Fibroblast of mammary gland (primary cell): ENCODE measurements around the gene DESI2.

ENCODE experiments used
- DNase-seq: peaks from one replicate; pipeline ENCODE4 v3.0.0-alpha.2; 2010; ENCODE audit warnings: low read depth
- H3K4me3 ChIP-seq: 2 replicates; pipeline ENCODE4 v1.5.1; 2011; ENCODE audit warnings: low read depth, mild to moderate bottlenecking, low read length, moderate library complexity; ENCODE audit not compliant: control insufficient read depth
- CTCF ChIP-seq: conservative IDR thresholded peaks from 2 replicates; pipeline ENCODE4 v1.5.1; 2011; ENCODE audit warnings: low read depth, low read length, inconsistent platforms; ENCODE audit not compliant: control insufficient read depth, insufficient read depth

The DESI2 gene

GRCh38 chr1:244712669-244713068 lies 59.7 kb downstream of the DESI2 start:
- no peak for DNase-seq
- no peak overlapping the region for H3K4me3 ChIP-seq
- TF ChIP-seq CTCF, result no peak

- no peak for DNase-seq
- TF ChIP-seq CTCF, result no peak
- no peak overlapping the region for H3K4me3 ChIP-seq
Measured at GRCh38 chr1:244713332-244713731, 60.4 kb downstream of the DESI2 start.

- no peak for DNase-seq
- TF ChIP-seq CTCF, result no peak
- H3K4me3 ChIP-seq, result no peak overlapping the region
Measured at GRCh38 chr1:244727871-244728474, 75.0 kb downstream of the DESI2 start.

GRCh38 chr1:244730153-244730933 lies 77.4 kb downstream of the DESI2 start:
- H3K4me3 ChIP-seq, result peak overlapping the region; percentile 52
- peak; percentile 46 for DNase-seq
- TF ChIP-seq CTCF, result no peak

- no peak for TF ChIP-seq CTCF
- no peak for DNase-seq
- H3K4me3 ChIP-seq, result no peak overlapping the region
Measured at GRCh38 chr1:244730934-244731434, 78.1 kb downstream of the DESI2 start.

- DNase-seq, result no peak
- TF ChIP-seq CTCF, result no peak
- no peak overlapping the region for H3K4me3 ChIP-seq
Measured at GRCh38 chr1:244731651-244732050, 78.7 kb downstream of the DESI2 start.
